GM12878 (cell line): ENCODE results near the gene HRH2.

Experiments
- ASH2L ChIP-seq: fragments of 300-600, 200-600 bp; sonication (generic); IDR thresholded peaks from 2 replicates; pipeline ENCODE4 v1.6.1; 2017; ENCODE audit warnings: low read depth, mild to moderate bottlenecking, borderline replicate concordance
- CBFB ChIP-seq: IDR thresholded peaks from 2 replicates; pipeline ENCODE4 v1.6.1; 2016; ENCODE audit warnings: antibody characterized with exemption, low read depth
- FOXM1 ChIP-seq: IDR thresholded peaks from 2 replicates; pipeline ENCODE4 v1.6.1; 2012; ENCODE audit warnings: low read depth, mild to moderate bottlenecking, inconsistent platforms, low read length, moderate library complexity
- JUNB ChIP-seq: IDR thresholded peaks from 2 replicates; pipeline ENCODE4 v1.6.1; 2016; ENCODE audit warnings: antibody characterized with exemption, mild to moderate bottlenecking
- POLR2AphosphoS5 ChIP-seq: IDR thresholded peaks from 2 replicates; pipeline ENCODE4 v1.6.1; 2011; ENCODE audit warnings: mild to moderate bottlenecking, low read length, inconsistent platforms
- ZZZ3 ChIP-seq: IDR thresholded peaks from 2 replicates; pipeline ENCODE4 v1.6.1; 2011; ENCODE audit warnings: low read depth; ENCODE audit not compliant: control insufficient read depth, insufficient read length
- TF ChIP-seq, protein P1 (sequence below), 3 experiments: IDR thresholded peaks in 2 of 3; conservative IDR thresholded peaks in 1 of 3; 2 replicates each; pipeline ENCODE4 v1.5.1; 2011; ENCODE audit warnings: low read depth in 3 of 3, low read length in 3 of 3, mild to moderate bottlenecking in 3 of 3, control low read depth in 2 of 3, moderate library complexity in 2 of 3, inconsistent platforms in 1 of 3, mixed read lengths in 1 of 3; ENCODE audit not compliant: control insufficient read depth in 2 of 3, insufficient read depth in 1 of 3; ENCODE audit errors: extremely low read depth in 1 of 3
- TF ChIP-seq, protein P2 (sequence below): IDR thresholded peaks from 2 replicates; pipeline ENCODE4 v1.6.1; 2012; ENCODE audit warnings: low read depth, low read length, improper control_type of control experiment

DNA sequence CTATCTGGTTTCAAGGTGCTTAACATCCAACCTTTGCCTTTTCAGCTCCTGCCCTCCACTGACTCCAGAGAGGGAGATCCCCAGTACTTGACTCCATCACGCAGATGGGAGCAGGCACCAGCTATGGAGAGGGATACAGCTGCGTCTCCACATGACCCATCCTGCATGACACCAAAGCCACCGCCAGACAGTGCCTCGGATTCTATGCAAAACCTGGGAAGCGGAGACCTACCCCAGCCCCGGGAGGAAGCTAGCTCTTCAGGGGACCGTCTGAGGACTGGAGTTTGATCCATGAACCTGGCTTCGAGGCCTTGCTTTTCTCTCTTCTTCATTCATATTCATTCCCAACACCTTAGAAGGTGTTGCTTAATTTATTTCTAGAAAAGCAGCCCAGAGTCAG is 24.8 kb downstream of the HRH2 start:
- TF ChIP-seq ZZZ3 (no peak), POLR2AphosphoS5 (no peak), JUNB (no peak), ASH2L (no peak), FOXM1 (no peak), CBFB (no peak)
- TF ChIP-seq, protein P1, sequence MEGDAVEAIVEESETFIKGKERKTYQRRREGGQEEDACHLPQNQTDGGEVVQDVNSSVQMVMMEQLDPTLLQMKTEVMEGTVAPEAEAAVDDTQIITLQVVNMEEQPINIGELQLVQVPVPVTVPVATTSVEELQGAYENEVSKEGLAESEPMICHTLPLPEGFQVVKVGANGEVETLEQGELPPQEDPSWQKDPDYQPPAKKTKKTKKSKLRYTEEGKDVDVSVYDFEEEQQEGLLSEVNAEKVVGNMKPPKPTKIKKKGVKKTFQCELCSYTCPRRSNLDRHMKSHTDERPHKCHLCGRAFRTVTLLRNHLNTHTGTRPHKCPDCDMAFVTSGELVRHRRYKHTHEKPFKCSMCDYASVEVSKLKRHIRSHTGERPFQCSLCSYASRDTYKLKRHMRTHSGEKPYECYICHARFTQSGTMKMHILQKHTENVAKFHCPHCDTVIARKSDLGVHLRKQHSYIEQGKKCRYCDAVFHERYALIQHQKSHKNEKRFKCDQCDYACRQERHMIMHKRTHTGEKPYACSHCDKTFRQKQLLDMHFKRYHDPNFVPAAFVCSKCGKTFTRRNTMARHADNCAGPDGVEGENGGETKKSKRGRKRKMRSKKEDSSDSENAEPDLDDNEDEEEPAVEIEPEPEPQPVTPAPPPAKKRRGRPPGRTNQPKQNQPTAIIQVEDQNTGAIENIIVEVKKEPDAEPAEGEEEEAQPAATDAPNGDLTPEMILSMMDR (IDR thresholded peaks at IDR 0.05 in 2 of 3, conservative IDR thresholded peaks at IDR 0.05 in 1 of 3; ENCODE audit: control insufficient read depth in 2 of 3, extremely low read depth in 1 of 3, insufficient read depth in 1 of 3, low read depth in 3 of 3, low read length in 3 of 3) = no peak
- TF ChIP-seq, protein P2, sequence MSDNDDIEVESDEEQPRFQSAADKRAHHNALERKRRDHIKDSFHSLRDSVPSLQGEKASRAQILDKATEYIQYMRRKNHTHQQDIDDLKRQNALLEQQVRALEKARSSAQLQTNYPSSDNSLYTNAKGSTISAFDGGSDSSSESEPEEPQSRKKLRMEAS = no peak
